ENCODE data around the gene ENO3.

ENO3 gene

GRCh38 chr17:4968486-4969046, 17.6 kb downstream of the ENO3 start:
- TF ChIP-seq CTCF (IDR thresholded peaks at IDR 0.05; ENCODE audit: low read depth, low read length, missing control alignments), result no peak
- no peak for DNase-seq (ENCODE audit: extremely low read depth, low read depth)
- peak overlapping the region; percentile 62 for H3K4me3 ChIP-seq (replicated peaks; ENCODE audit: low read depth, low read length)

- no peak for TF ChIP-seq CTCF (IDR thresholded peaks at IDR 0.05; ENCODE audit: low read depth, low read length, missing control alignments)
- DNase-seq (ENCODE audit: extremely low read depth, low read depth), result peak; percentile 64
These were observed 18.2 kb downstream of the ENO3 start for GRCh38 chr17:4969047-4969550.

GRCh38 chr17:4969551-4970173, 18.7 kb downstream of the ENO3 start:
- no peak for DNase-seq (ENCODE audit: extremely low read depth, low read depth)
- TF ChIP-seq CTCF (IDR thresholded peaks at IDR 0.05; ENCODE audit: low read depth, low read length, missing control alignments), result no peak
- peak overlapping the region; percentile 62 for H3K4me3 ChIP-seq (replicated peaks; ENCODE audit: low read depth, low read length)

More at GRCh38 chr17:4969047-4969550, 18.2 kb downstream of the ENO3 start:
- H3K4me3 ChIP-seq (replicated peaks; ENCODE audit: low read depth, low read length), result peak overlapping the region; percentile 62

- no peak for TF ChIP-seq CTCF (IDR thresholded peaks at IDR 0.05; ENCODE audit: low read depth, low read length, missing control alignments)
- no peak for DNase-seq (ENCODE audit: extremely low read depth, low read depth)
- H3K4me3 ChIP-seq (replicated peaks; ENCODE audit: low read depth, low read length), result no peak overlapping the region
These were observed 19.4 kb downstream of the ENO3 start for GRCh38 chr17:4970273-4970672.

GRCh38 chr17:4971826-4972225, 20.9 kb downstream of the ENO3 start:
- H3K4me3 ChIP-seq (replicated peaks; ENCODE audit: low read depth, low read length), result no peak overlapping the region
- no peak for DNase-seq (ENCODE audit: extremely low read depth, low read depth)
- TF ChIP-seq CTCF (IDR thresholded peaks at IDR 0.05; ENCODE audit: low read depth, low read length, missing control alignments), result no peak

- no peak for DNase-seq (ENCODE audit: extremely low read depth, low read depth)
- no peak for TF ChIP-seq CTCF (IDR thresholded peaks at IDR 0.05; ENCODE audit: low read depth, low read length, missing control alignments)
- no peak overlapping the region for H3K4me3 ChIP-seq (replicated peaks; ENCODE audit: low read depth, low read length)
These were observed 21.4 kb downstream of the ENO3 start for GRCh38 chr17:4972322-4972721.
